OCI-LY3 (cell line): ENCODE measurements around the gene CLIP2.
"Not testable (repeated sequence)": the region's sequence is repeated elsewhere in the genome, so short reads cannot be mapped to it uniquely, and the experiment has no call there.

Experiments used
- H2AFZ ChIP-seq: fragments of 200-600, 300-600 bp; shearing (Covaris generic); 2 replicates; pipeline ENCODE4 v1.6.0; 2014; ENCODE audit warnings: antibody characterized with exemption, low read depth, low read length
- H3K27ac ChIP-seq: fragments of 200-600, 300-600 bp; sonication (generic); 2 replicates; pipeline ENCODE4 v1.5.1; 2014; ENCODE audit warnings: mild to moderate bottlenecking, low read length, moderate library complexity, mixed read lengths
- H3K27me3 ChIP-seq: fragments of 200-600, 300-600 bp; sonication (generic); 2 replicates; pipeline ENCODE4 v1.6.1; 2014; ENCODE audit warnings: low read depth, low read length, mixed read lengths
- H3K36me3 ChIP-seq: fragments of 200-600, 300-600 bp; sonication (generic); replicated peaks from 2 replicates; pipeline ENCODE3; 2014; ENCODE audit warnings: low read depth, low read length, mixed read lengths
- H3K4me1 ChIP-seq: fragments of 300-600, 200-600 bp; sonication (generic); 2 replicates; pipeline ENCODE4 v1.6.1; 2014; ENCODE audit warnings: low read length, mixed read lengths
- H3K4me2 ChIP-seq: fragments of 200-600, 300-600 bp; sonication (generic); 2 replicates; pipeline ENCODE4 v1.6.1; 2014; ENCODE audit warnings: low read length, mixed read lengths
- H3K4me3 ChIP-seq: fragments of 300-600, 200-600 bp; sonication (generic); 2 replicates; pipeline ENCODE4 v1.5.1; 2014; ENCODE audit warnings: antibody characterized with exemption, mild to moderate bottlenecking, low read length, moderate library complexity
- H3K79me2 ChIP-seq: fragments of 300-600, 200-600 bp; shearing (Covaris generic); 2 replicates; pipeline ENCODE4 v1.6.1; 2014; ENCODE audit warnings: mild to moderate bottlenecking, low read length, mixed read lengths
- H3K9ac ChIP-seq: fragments of 300-600, 200-600 bp; shearing (Covaris generic); 2 replicates; pipeline ENCODE4 v1.6.0; 2014; ENCODE audit warnings: mild to moderate bottlenecking, low read length, moderate library complexity
- H3K9me3 ChIP-seq: fragments of 200-600, 300-600 bp; shearing (Covaris generic); 2 replicates; pipeline ENCODE4 v1.6.1; 2014; ENCODE audit warnings: low read length, mixed read lengths; ENCODE audit not compliant: insufficient read depth
- H4K20me1 ChIP-seq: fragments of 200-600, 300-600 bp; sonication (generic); 2 replicates; pipeline ENCODE4 v1.6.1; 2016; ENCODE audit warnings: low read length, mixed read lengths; ENCODE audit not compliant: insufficient read depth
- EZH2phosphoT487 ChIP-seq: fragments of 200-600 bp; shearing (Covaris generic); IDR thresholded peaks from 2 replicates; pipeline ENCODE4 v1.6.1; 2018; ENCODE audit warnings: antibody characterized with exemption, mixed run types, low read depth
- TF ChIP-seq, protein P1 (sequence below): fragments of 200-600, 300-600 bp; sonication (generic); IDR thresholded peaks from 2 replicates; pipeline ENCODE4 v1.5.1; 2014; ENCODE audit warnings: antibody characterized with exemption, low read length, low read depth

CLIP2 gene

DNA sequence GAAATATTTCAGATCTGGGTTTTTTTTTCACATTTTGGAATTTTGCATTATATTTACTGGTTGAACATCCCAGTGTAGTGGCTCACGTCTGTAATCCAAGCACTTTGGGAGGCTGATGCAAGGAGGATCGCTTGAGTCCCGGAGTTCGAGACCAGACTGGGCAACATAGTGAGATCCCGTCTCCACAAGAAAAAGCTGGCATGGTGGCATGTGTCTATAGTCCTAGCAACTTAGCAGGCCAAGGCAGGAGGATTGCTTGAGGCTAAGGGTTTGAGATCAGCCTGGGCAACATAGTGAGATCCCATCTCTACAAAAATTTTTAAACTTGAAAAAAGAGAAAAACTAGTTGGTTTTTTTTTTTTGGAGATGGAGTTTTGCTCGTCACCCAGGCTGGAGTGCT lies 41.1 kb upstream of the CLIP2 start:
- H3K79me2 ChIP-seq = peaks cover 25% of the 10 kb centered on the region
- no peak overlapping the region for H3K4me3 ChIP-seq
- H3K9me3 ChIP-seq = no peaks in the 10 kb centered on the region
- no peaks in the 10 kb centered on the region for H4K20me1 ChIP-seq
- H3K4me2 ChIP-seq = no peak overlapping the region
- H3K27me3 ChIP-seq = no peaks in the 10 kb centered on the region
- H3K36me3 ChIP-seq = peaks cover 43% of the 10 kb centered on the region
- H3K9ac ChIP-seq = no peak overlapping the region
- TF ChIP-seq, protein P1, sequence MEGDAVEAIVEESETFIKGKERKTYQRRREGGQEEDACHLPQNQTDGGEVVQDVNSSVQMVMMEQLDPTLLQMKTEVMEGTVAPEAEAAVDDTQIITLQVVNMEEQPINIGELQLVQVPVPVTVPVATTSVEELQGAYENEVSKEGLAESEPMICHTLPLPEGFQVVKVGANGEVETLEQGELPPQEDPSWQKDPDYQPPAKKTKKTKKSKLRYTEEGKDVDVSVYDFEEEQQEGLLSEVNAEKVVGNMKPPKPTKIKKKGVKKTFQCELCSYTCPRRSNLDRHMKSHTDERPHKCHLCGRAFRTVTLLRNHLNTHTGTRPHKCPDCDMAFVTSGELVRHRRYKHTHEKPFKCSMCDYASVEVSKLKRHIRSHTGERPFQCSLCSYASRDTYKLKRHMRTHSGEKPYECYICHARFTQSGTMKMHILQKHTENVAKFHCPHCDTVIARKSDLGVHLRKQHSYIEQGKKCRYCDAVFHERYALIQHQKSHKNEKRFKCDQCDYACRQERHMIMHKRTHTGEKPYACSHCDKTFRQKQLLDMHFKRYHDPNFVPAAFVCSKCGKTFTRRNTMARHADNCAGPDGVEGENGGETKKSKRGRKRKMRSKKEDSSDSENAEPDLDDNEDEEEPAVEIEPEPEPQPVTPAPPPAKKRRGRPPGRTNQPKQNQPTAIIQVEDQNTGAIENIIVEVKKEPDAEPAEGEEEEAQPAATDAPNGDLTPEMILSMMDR = no peak
- no peak for TF ChIP-seq EZH2phosphoT487
- no peak overlapping the region for H3K27ac ChIP-seq
- H3K4me1 ChIP-seq = peaks cover 7% of the 10 kb centered on the region
- H2AFZ ChIP-seq = no peak overlapping the region

DNA sequence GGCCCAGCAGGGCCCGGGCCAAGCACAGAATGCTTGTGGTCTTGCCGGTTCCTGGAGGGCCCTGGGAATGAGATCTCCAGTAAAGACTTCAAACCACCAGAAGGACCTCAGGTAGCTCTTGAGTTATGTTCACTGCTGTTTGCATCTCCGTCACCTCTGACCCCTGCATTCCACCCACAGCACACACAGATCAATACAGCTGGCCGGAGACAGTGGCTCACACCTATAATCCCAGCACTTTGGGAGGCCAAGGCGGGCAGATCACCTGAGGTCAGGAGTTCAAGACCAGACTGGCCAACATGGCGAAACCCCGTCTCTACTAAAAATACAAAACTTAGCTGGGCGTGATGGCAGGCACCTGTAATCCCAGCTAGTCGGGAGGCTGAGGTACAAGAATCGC lies 40.1 kb upstream of the CLIP2 start:
- peaks cover 40% of the 10 kb centered on the region for H3K36me3 ChIP-seq
- not testable (repeated sequence) for H3K4me3 ChIP-seq, H3K4me1 ChIP-seq, H3K27ac ChIP-seq, H3K9ac ChIP-seq, H3K27me3 ChIP-seq, H2AFZ ChIP-seq, H3K9me3 ChIP-seq, H4K20me1 ChIP-seq, H3K4me2 ChIP-seq
- peaks cover 31% of the 10 kb centered on the region for H3K79me2 ChIP-seq

DNA sequence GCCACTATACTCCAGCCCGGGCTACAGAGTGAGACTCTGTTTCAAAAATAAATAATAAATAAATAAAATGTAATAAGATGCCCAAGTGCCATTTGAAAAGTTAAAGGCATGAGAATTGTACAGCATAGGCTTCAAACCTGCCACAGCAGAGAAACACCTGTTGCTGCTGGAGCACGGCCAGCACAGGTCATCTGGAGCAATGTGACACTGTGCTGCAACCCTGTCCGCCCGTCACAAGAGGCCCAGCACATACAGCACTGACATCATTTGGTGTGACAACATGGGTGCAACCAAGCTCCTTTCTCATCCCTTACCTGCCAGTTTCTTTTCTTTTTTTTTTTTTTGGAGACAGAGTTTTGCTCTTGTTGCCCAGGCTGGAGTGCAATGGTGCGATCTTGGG lies 36.3 kb upstream of the CLIP2 start:
- H2AFZ ChIP-seq = no peak overlapping the region
- H3K9me3 ChIP-seq = no peaks in the 10 kb centered on the region
- TF ChIP-seq, protein P1 = no peak
- no peak for TF ChIP-seq EZH2phosphoT487
- H3K27me3 ChIP-seq = no peaks in the 10 kb centered on the region
- H3K79me2 ChIP-seq = peaks cover 44% of the 10 kb centered on the region
- H3K36me3 ChIP-seq = peaks cover 27% of the 10 kb centered on the region
- H3K9ac ChIP-seq = peak overlapping the region; percentile 98; the same call in 1 of the 2 replicates
- no peak overlapping the region for H3K27ac ChIP-seq
- H3K4me2 ChIP-seq = peak overlapping the region; percentile 83
- H4K20me1 ChIP-seq = no peaks in the 10 kb centered on the region
- peaks cover 13% of the 10 kb centered on the region for H3K4me1 ChIP-seq
- peak overlapping the region; percentile 94 for H3K4me3 ChIP-seq

DNA sequence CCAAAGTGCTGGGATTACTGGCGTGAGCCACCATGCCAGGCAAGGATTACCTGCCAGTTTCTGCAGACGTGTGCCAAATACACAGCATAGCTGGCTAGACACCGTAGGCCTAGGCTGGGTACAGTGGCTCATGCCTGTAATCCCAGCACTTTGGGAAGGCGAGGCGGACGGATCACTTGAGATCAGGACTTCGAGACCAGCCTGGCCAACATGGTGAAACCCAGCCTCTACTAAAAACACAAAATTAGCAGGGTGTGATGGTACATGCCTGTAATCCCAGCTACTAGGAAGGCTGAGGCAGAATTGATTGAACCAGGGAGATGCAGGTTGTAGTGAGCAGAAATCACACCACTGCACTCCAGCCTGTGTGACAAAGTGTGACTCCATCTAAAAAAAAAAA lies 35.9 kb upstream of the CLIP2 start:
- Histone ChIP-seq H3K9ac (peak overlapping the region; percentile 98), H3K27me3 (no peaks in the 10 kb centered on the region), H4K20me1 (no peaks in the 10 kb centered on the region), H2AFZ (no peak overlapping the region), H3K4me3 (peak overlapping the region; percentile 94), H3K4me2 (peak overlapping the region; percentile 83), H3K79me2 (peaks cover 44% of the 10 kb centered on the region), H3K27ac (peak overlapping the region; percentile 70), H3K4me1 (peaks cover 13% of the 10 kb centered on the region), H3K36me3 (peaks cover 24% of the 10 kb centered on the region), H3K9me3 (no peaks in the 10 kb centered on the region)
- TF ChIP-seq, protein P1 = no peak
- TF ChIP-seq EZH2phosphoT487 = no peak

DNA sequence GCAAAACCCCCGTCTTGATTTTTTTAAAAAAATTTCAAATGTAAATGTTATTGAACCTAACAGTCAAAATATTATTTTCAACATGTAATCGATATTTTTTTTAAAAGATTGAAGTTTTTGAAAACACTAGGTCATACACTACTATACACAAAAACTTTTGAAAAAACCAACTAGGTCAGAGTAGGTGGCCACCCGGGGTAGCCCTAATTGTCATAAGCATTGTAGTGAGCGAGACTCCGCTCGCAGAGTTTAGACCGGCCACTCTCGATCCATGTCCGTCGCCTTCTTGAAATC lies 35.4 kb upstream of the CLIP2 start:
- Histone ChIP-seq H3K9me3 (no peaks in the 10 kb centered on the region), H4K20me1 (no peaks in the 10 kb centered on the region), H2AFZ (peak overlapping the region; percentile 61; the same call in 1 of the 2 replicates), H3K9ac (peak overlapping the region; percentile 98), H3K4me1 (peaks cover 13% of the 10 kb centered on the region), H3K4me3 (peak overlapping the region; percentile 94), H3K27me3 (no peaks in the 10 kb centered on the region), H3K4me2 (peak overlapping the region; percentile 83), H3K79me2 (peaks cover 44% of the 10 kb centered on the region), H3K36me3 (peaks cover 21% of the 10 kb centered on the region), H3K27ac (peak overlapping the region; percentile 70)
- TF ChIP-seq, protein P1 = no peak
- TF ChIP-seq EZH2phosphoT487 = no peak
